Neural cell (in vitro differentiated cells): ENCODE results near the gene PKDCC. TPM values are rescaled to one million over a fixed set of nuclear protein-coding genes. Genes with fewer than 3 reads are reported as not detected.

Experiments
- H2AFZ ChIP-seq: fragments of 200-600, 300-800 bp; sonication (generic), shearing (Covaris generic); 2 replicates; pipeline ENCODE4 v1.6.0; 2014; ENCODE audit warnings: low read depth, mild to moderate bottlenecking, antibody characterized with exemption, low read length, moderate library complexity
- H3F3A ChIP-seq: fragments of 200-600 bp; shearing (Covaris generic); 2 replicates; pipeline ENCODE4 v1.6.1; 2016; ENCODE audit warnings: mild to moderate bottlenecking, moderate library complexity, mixed read lengths, antibody characterized with exemption, low read length; ENCODE audit not compliant: insufficient read depth, poor library complexity, severe bottlenecking
- H3K27ac ChIP-seq: fragments of 200-600, 300-800 bp; sonication (generic), shearing (Covaris generic); 2 replicates; pipeline ENCODE4 v1.5.1; 2014; ENCODE audit warnings: mild to moderate bottlenecking, low read length, moderate library complexity
- H3K27me3 ChIP-seq: fragments of 300-800, 200-600 bp; sonication (generic), shearing (Covaris generic); 2 replicates; pipeline ENCODE4 v1.6.0; 2014; ENCODE audit warnings: mild to moderate bottlenecking, low read depth, low read length, moderate library complexity; ENCODE audit not compliant: insufficient read depth
- H3K36me3 ChIP-seq: fragments of 300-800, 200-600 bp; sonication (generic), shearing (Covaris generic); 2 replicates; pipeline ENCODE4 v1.5.1; 2014; ENCODE audit warnings: mild to moderate bottlenecking, antibody characterized with exemption, low read length, moderate library complexity; ENCODE audit not compliant: insufficient read depth
- H3K4me2 ChIP-seq: fragments of 300-800, 200-600 bp; sonication (generic), shearing (Covaris generic); 2 replicates; pipeline ENCODE4 v1.6.0; 2014; ENCODE audit warnings: mild to moderate bottlenecking, low read length
- H3K4me3 ChIP-seq: fragments of 300-800, 200-600 bp; sonication (generic), shearing (Covaris generic); 2 replicates; pipeline ENCODE4 v1.5.1; 2014; ENCODE audit warnings: mild to moderate bottlenecking, low read length, moderate library complexity
- H3K79me2 ChIP-seq: fragments of 200-600 bp; shearing (Covaris generic); replicated peaks from 2 replicates; pipeline ENCODE4 v1.6.0; 2014; ENCODE audit warnings: mild to moderate bottlenecking, low read length, moderate library complexity; ENCODE audit not compliant: insufficient read depth
- H3K9ac ChIP-seq: fragments of 300-800, 200-600 bp; sonication (generic), shearing (Covaris generic); 2 replicates; pipeline ENCODE4 v1.6.1; 2016; ENCODE audit warnings: mild to moderate bottlenecking, low read length, mixed read lengths
- H3K9me2 ChIP-seq: fragments of 200-600 bp; shearing (Covaris generic); 2 replicates; pipeline ENCODE4 v1.6.1; 2016; ENCODE audit warnings: mild to moderate bottlenecking, low read length, mixed read lengths; ENCODE audit not compliant: insufficient read depth
- H3K9me3 ChIP-seq: fragments of 200-600, 300-800 bp; sonication (generic), shearing (Covaris generic); 2 replicates; pipeline ENCODE4 v1.6.1; 2016; ENCODE audit warnings: mild to moderate bottlenecking, mixed run types, low read length, moderate library complexity, mixed read lengths
- H4K20me1 ChIP-seq: fragments of 200-600 bp; shearing (Covaris generic); 2 replicates; pipeline ENCODE4 v1.6.1; 2016; ENCODE audit warnings: mild to moderate bottlenecking, mixed run types; ENCODE audit not compliant: insufficient read depth
- CTCF ChIP-seq: fragments of 450-650 bp; IDR thresholded peaks from 2 replicates; pipeline ENCODE4 v1.5.1; 2014; ENCODE audit warnings: antibody characterized with exemption, mild to moderate bottlenecking, moderate library complexity; ENCODE audit not compliant: poor library complexity, severe bottlenecking
- EP300 ChIP-seq: fragments of 450-650 bp; conservative IDR thresholded peaks from 2 replicates; pipeline ENCODE4 v1.6.1; 2014; ENCODE audit warnings: antibody characterized with exemption, mild to moderate bottlenecking, moderate library complexity; ENCODE audit not compliant: poor library complexity, severe bottlenecking
- EZH2 ChIP-seq: fragments of 200-600, 300-800 bp; shearing (Covaris generic), sonication (generic); IDR thresholded peaks from 2 replicates; pipeline ENCODE4 v1.6.1; 2014; ENCODE audit warnings: antibody characterized with exemption, low read length, borderline replicate concordance, mild to moderate bottlenecking; ENCODE audit not compliant: insufficient read depth, poor library complexity, severe bottlenecking
- MXI1 ChIP-seq: fragments of 450-650 bp; conservative IDR thresholded peaks from 2 replicates; pipeline ENCODE4 v1.6.1; 2014; ENCODE audit warnings: antibody characterized with exemption, mild to moderate bottlenecking; ENCODE audit not compliant: poor library complexity, severe bottlenecking
- POLR2AphosphoS5 ChIP-seq: IDR thresholded peaks from 2 replicates; pipeline ENCODE4 v1.6.1; 2012
- RAD21 ChIP-seq: fragments of 450-650 bp; conservative IDR thresholded peaks from 2 replicates; pipeline ENCODE4 v1.6.1; 2014; ENCODE audit warnings: antibody characterized with exemption, mild to moderate bottlenecking, moderate library complexity
- REST ChIP-seq: IDR thresholded peaks from 2 replicates; pipeline ENCODE4 v1.6.1; 2012; ENCODE audit warnings: borderline replicate concordance
- SMC3 ChIP-seq: fragments of 450-650 bp; conservative IDR thresholded peaks from 2 replicates; pipeline ENCODE4 v1.6.1; 2014; ENCODE audit warnings: antibody characterized with exemption, mild to moderate bottlenecking, moderate library complexity; ENCODE audit not compliant: poor library complexity
- TAF1 ChIP-seq: IDR thresholded peaks from 2 replicates; pipeline ENCODE4 v1.6.1; 2012; ENCODE audit warnings: low read depth
- polyA plus RNA-seq: library from polyadenylated mRNA; depleted of rRNA; stranded (reverse); fragments of >200 nt; gene quantifications from 2 replicates; pipeline ENCODE4 v1.2.3, GENCODE V29; 2014

The PKDCC gene
- polyA plus RNA-seq, 1 donor from 2014 or later, result 37.4 TPM

- Histone ChIP-seq H3K4me3 (no peak overlapping the region), H3K9ac (no peak overlapping the region), H3K27ac (no peak overlapping the region), H3K27me3 (no peaks in the 10 kb centered on the region), H3K9me3 (no peaks in the 10 kb centered on the region), H4K20me1 (no peaks in the 10 kb centered on the region), H3F3A (no peaks in the 10 kb centered on the region), H3K9me2 (no peaks in the 10 kb centered on the region), H3K79me2 (no peaks in the 10 kb centered on the region), H3K4me2 (no peak overlapping the region), H3K36me3 (no peaks in the 10 kb centered on the region), H2AFZ (no peak overlapping the region)
- no peak for TF ChIP-seq POLR2AphosphoS5
- TF ChIP-seq TAF1, result no peak
- TF ChIP-seq REST, result no peak
- TF ChIP-seq EZH2, result no peak
- no peak for TF ChIP-seq EP300
- no peak for TF ChIP-seq CTCF
- TF ChIP-seq RAD21, result no peak
- TF ChIP-seq SMC3, result no peak
- no peak for TF ChIP-seq MXI1
Observed at GRCh38 chr2:42008241-42008921, 39.4 kb upstream of the PKDCC start.

GRCh38 chr2:42009657-42010580 is 37.9 kb upstream of the PKDCC start:
- H3K27ac ChIP-seq, result no peak overlapping the region
- H3K9me3 ChIP-seq, result no peaks in the 10 kb centered on the region
- H3F3A ChIP-seq, result no peaks in the 10 kb centered on the region
- H4K20me1 ChIP-seq, result no peaks in the 10 kb centered on the region
- no peak overlapping the region for H3K4me2 ChIP-seq
- no peak for TF ChIP-seq EZH2
- TF ChIP-seq MXI1, result no peak
- TF ChIP-seq REST, result no peak
- TF ChIP-seq RAD21, result no peak
- no peak for TF ChIP-seq EP300
- TF ChIP-seq SMC3, result no peak
- no peak for TF ChIP-seq CTCF
- TF ChIP-seq POLR2AphosphoS5, result no peak
- no peak for TF ChIP-seq TAF1
- no peak overlapping the region for H3K4me3 ChIP-seq
- H2AFZ ChIP-seq, result no peak overlapping the region
- H3K27me3 ChIP-seq, result no peaks in the 10 kb centered on the region
- no peaks in the 10 kb centered on the region for H3K79me2 ChIP-seq
- H3K9ac ChIP-seq, result no peak overlapping the region
- no peaks in the 10 kb centered on the region for H3K36me3 ChIP-seq
- no peaks in the 10 kb centered on the region for H3K9me2 ChIP-seq
